Activated CD4-positive, alpha-beta T cell treated with anti-CD3 and anti-CD28 coated beads for 24 hours (primary cell): ENCODE results near the gene CIB4.

Experiments
- DNase-seq, 2 donors: peaks; one replicate each; pipeline ENCODE4 v3.0.0-alpha.2; 2020; ENCODE audit warnings: low read depth in 2 of 2

The CIB4 gene

DNA sequence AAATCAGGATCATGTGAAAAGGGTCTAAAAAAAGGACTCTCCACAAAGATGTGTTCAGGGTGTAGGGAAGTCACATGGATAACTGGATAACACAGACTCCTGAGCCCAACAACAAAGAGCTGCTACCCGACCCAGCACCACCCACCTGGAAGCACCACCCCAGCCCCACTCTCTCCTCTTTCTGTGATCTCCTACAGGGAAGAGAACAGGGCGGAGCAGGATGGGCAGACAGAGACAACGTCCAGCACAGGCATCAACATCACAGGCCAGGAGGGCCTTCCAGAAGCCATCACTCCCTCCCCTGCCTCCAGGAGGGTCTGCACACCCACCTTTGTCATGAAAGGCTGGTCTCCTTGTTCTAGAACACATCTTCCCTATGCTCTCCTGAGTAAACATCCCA, 1.3 kb upstream of the CIB4 start:
- no peak for DNase-seq

DNA sequence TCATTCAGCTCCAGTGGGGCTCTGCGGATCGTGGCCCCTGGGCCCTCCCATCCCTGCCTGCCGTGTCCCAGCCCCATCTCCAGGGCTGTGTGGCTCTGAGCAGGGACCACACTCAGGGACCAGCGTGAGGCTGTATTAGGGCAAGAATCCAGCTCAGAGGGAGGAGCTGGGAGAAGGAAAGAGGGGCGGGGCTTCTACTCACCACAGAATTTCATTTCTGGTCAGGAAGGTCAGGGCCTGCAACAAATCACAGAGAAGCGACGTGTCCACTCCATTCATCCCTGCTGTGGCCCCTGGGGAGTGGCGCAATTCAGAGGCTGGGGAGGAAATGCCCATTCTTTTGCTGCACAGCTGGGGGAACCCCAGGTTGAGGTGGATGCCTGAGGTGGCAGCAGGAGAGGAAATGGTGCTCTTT, 828 bp downstream of the CIB4 start:
- no peak for DNase-seq

DNA sequence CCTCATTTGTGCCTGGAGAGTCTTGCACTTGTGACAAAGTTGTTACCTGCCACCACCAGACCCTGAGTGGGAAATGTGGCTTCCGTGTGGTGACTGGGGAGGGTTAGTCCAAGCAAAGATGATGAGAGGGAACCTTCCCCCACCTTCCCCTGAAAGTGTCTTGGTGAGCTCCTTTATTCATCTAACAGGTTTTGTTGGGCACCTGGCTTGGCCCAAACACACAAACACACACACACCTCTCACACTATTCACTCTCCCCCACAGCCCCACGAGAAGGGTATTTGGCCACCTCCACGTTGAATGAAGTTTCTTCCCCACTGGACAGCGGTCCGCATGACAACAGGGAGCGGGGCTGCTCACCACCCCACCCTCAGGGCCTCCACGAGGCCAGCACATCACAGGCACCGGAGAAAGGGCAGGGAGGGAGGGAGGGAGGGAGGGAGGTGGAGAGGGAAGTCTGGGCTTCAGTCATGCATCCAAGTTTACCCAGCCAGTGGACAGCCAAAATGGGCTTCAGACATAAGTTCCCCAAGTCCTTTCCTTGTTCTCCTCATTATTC, 1.4 kb downstream of the CIB4 start:
- DNase-seq = no peak

DNA sequence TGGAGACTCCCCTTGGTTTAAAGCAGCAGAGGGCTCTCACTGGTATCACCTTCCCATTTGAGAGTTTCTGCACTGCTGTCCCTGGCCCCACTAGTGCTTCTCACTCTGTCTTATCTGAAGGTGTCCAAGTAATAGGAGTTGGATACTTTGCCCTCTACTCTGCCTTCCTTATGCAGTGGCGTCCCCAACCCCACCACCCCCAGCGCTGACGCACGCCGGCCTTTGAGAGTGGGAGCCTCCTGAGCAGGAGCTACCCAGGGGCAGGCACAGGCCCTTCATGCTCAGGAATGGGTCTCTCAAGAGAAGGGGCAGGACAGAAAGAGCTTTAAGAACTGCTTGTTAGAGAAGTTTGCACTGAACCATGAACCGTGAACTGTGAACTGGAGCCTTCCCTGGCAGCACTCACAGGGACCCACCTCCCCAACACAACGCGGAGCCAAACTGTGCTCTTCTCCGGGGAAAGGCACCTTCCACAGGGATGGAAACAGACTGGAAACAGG, 3.3 kb downstream of the CIB4 start:
- DNase-seq = no peak

DNA sequence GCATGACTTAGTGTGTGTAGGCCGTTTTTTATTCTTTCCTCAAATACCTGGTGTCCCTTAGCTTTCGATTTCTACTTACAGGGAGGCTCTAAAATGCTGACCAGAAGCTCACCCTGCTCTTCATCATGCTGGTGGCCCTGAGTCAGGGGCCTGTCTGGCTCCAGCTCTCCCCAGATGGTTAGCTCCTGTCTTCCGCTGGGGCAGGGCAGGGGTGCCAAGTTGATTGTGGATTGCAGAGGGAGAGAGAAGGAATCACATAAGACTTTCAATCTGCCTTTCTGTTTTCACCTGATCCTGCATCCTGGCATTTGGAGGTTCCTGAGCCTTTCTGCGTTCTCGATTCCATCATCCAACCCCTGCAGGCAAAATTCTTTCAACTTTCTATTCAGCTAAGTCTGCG, 4.2 kb downstream of the CIB4 start:
- DNase-seq = no peak

DNA sequence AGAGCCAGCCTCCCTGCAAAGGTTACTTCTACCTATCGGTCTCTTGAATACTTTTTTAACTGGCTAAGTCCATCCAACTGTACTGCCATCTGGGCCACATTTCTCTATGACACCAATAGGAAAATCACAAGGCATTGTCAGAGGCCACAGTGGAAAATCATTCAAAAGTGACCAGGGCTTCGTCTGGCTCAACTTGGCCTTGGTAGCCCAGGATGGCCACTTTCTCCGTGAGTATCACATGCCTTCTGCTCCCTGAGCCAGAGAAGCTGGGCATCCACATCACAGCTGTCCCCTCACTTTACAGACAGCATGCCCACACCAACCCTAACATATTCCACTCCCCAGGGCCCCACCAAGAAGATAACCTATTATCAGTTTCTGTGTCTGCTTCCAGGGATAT, 5.8 kb downstream of the CIB4 start:
- no peak for DNase-seq

DNA sequence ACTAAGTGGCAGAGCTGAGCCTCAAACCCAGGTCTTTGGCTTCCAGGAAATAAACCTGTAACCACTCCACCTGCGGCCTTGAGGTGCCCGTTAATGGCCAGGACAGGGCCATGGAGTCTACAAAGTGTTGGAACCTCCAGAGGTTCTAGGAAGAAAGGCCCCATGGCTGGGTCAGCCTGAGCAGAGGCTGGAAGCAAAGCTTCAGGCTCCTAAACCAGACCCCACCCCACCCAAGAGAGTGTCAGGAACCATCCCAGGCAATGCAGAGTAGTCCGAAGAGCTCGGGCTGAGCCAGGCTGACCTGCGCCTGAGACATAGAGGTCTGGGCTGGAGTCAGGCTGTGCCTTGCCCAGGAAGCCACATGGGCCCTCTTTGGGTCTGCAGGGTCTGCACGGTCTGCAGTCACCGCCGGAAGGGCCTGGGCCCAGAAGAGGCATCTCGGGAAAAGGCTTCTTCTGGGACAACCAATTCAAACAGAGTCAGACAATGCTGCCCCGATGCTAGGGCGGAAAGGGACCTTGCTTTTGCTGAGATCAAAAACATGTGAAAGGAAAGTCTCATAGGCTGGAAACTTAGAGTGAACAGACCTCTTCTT, 6.4 kb downstream of the CIB4 start:
- DNase-seq = no peak

DNA sequence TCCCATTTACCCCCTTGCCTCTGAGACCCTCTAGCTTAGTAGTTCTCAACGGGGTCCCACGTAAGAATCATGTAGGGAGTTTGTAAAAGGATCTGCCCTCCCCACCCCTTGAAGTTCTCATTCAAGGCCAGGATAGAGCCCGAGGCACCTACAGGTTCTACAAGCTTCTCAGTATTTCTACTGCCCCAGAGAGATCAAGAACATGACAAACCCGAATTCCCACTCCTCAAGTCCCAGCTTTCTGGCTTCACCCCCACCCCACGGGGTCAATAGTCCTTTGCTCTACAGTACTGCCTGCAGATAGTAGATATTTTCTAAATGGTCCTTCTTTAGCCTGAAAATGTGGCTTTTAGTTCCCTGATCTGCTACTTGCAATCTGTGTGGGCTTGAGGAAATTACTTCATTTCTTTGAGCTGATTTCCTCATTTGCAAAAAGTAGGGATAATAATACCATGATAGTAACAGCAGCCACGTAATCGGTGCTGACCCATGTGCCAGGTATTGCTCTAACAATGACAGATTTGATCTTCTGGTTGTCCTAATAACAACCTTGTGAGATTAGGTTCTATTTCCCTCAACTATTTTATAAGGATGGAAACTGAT, 7.1 kb downstream of the CIB4 start:
- no peak for DNase-seq

DNA sequence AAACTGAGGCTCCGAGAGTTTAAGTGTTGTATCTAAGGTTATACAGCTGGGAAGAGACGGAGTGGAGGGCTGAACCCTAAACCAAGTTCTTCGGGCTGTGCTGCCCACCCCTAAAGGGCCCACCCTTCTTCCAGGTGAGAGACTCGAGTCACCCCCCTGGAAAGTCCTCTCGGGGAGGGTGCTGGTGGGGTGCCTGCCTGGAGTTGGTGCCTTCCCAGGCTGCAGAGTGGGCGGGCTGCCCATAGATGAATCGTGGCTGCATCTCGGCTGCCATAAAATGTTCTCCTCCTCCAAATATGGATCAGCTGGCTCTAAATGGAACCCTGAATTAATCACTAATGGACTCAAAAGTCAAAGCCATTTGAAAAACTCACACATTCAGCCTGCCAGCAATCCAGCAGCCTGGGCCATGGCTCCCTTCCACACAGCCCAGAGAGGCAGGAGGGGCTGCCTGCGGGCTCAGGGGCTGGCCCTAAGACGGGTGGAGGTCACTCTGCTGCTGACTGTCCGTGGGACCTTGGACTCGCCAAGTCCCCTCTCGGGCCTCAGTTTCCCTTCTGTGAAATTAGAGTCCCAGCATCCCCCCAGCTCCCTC, 7.7 kb downstream of the CIB4 start:
- DNase-seq = no peak

DNA sequence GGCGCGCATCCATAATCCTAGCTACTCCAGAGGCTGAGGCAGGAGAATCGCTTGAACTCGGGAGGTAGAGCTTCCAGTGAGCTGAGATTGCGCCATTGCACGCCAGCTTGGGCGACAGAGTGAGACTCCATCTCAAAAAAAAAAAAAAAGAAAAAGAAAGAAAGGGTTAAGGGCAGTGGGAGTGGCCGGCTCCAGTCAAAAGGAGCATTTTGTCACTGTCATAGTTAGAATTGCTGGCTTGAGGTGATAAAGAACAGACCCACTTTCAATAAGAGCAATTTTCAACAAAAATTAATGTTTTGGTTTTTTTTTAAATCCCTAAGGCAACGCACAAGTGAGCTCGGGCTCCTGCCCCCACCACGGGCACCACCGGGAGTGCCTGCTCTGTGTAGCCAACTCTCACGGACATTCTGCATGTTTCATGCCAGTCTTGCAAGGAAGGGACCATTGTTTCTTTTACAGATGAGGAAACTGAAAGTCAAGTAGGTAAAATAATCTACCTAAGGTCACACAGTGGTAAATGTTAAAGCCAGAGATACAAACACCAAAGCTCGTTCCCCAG, 8.5 kb downstream of the CIB4 start:
- DNase-seq = no peak

DNA sequence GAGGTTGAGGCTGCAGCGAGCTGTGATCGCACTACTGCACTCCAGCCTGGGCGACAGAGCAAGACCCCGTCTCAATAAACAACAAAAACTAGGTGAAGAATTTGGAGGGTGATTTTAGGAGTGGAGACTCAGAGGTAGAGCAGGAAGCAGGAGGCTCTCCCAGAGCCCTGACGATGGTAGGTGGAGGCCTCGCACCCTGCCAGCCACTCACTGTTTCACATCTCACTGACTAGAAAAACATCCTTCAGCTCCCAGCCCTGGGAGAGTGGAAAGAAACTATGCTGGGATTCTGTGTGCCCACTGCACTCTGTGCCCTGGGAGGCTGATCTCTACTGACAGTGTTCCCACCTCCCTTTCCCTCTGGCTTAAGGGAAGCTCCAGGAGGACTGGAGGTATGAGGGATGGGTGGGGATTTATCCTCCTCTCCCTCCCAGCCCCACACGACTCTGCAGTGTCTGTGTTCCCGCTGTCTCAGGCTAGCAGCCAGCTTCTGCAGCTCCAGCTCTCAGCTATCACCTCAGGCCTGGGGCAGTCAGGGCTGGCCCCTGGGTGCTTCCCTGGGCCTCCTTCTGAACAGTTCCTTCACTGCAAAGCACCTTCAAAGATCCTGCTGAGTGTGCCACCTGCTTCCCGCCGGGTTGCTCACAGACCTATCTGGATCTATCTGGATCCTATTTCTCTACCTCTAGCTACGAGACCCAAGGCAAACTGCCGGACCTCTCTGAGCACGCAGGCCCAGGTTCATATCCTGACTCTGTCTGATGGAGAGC, 9.6 kb downstream of the CIB4 start:
- DNase-seq = no peak

DNA sequence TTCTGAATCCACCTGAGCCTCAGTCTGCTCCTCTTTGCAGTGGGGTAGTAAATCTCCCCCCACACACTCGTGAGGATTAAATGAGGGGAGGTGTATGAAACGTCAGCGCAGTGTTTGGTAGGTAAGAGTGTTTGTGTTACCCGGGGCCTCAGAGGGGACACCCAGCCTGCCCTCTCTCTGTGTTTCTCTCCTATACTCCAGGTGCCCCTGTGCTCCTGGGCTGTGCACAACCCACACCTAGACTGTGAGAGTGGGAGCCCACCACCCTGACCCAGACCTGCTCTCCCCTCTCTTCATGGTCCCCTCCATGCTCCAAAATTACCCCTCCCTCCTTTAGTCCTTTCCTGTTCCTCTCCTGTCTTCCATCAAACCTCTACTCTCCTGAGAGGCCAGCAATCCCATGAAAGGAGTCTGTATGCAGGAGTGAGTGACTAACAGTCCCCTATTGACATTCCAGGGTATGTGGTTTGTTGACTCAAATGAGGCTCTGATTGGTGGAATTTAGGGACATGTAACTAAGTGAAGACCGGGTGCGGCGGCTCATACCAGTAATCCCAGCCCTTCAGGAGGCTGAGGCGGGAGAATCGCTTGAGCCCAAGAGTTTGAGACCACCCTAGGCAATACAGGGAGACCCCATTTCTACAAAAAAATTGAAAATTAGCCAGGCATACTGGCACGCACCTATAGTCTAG, 10.4 kb downstream of the CIB4 start:
- DNase-seq = no peak

DNA sequence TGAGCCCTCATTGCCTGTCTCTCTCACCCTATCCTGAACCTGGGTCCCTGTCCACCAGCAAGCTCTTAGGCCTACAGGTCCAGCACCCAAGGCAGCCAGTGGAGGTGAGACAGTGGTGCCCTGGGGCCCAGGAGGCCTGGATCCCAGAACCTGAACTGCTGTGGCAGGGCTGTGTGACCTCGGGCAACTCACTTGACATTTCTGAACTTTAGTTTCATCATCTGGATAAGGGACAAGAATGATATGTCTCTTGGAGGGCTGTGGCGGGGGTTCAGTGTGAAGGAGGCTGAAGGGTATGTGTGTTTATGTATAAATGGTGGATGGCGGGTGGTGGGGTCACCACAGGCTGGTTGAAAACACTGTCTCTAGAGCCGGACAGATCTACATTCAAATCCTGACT, 10.9 kb downstream of the CIB4 start:
- DNase-seq = no peak

DNA sequence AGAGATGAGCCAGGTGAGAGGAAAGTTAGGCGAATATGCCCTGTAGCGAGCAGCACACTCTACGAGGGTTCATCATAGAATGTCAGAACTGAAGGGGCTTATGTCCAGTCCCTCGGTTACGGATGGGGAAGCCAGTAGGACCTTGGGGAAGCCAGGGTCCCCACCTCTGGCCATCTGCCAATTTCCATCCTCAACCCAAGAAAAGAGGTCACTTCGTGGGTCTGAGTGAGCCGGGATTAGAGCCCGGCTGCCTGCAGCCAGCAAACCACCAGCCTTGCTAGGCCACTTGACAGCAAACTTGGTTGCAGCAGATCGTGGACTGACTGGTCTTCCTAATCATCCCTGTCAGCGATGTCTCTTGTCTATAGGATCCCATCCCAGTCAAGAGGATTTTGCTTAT, 11.4 kb downstream of the CIB4 start:
- DNase-seq = no peak

DNA sequence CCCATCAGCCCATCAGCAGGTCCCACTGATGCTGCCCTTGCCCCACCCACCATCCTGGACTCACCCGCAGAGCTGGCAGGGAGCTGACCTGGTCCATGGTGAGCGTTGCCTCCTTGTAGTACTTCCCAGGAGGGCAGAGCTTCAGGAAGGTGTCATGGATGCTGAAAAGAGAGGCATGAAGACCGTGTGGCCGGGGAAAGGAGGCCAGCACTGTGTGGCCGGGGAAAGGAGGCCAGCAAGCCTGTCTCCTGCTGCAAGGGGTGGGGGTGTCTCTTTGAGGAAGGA, 11.9 kb downstream of the CIB4 start:
- no peak for DNase-seq

DNA sequence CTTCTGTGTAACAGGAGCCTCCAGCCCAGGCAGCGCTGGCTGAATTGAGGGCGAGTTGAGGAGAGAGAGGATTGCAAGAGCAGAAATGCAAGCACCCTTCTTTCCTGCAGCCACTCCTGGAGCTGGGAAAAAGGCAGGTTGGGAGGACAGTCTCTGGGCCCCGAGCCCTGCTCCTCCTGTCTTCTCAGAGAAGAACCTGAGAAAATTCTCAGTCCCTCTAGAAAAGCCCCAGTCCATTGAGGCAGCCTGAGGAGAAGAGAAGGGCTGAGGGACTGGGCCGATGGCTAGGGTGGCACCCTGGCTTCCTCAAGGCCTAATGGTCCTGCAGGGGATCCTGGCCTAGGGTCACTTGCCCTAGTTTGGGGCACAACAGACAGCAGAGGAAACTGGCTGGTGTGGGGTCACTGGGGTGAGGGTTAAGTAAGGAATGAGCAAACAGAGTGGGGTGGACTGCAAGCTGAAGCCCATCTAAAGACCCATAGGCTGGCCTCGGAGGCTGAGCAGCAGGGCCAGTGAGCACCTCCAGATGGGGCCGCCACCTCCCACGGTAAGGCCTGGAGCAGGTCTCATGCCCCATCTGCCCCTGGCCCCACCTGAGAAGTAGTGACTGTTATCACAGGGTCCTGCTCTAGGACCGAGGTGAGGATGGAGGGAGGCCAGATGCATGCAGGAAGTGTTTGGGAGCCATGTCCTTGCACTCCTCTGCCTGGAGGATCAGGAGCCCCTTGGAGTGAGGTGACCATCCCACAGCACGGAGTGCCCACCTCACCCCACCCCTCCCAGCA, 12.4 kb downstream of the CIB4 start:
- DNase-seq = no peak

DNA sequence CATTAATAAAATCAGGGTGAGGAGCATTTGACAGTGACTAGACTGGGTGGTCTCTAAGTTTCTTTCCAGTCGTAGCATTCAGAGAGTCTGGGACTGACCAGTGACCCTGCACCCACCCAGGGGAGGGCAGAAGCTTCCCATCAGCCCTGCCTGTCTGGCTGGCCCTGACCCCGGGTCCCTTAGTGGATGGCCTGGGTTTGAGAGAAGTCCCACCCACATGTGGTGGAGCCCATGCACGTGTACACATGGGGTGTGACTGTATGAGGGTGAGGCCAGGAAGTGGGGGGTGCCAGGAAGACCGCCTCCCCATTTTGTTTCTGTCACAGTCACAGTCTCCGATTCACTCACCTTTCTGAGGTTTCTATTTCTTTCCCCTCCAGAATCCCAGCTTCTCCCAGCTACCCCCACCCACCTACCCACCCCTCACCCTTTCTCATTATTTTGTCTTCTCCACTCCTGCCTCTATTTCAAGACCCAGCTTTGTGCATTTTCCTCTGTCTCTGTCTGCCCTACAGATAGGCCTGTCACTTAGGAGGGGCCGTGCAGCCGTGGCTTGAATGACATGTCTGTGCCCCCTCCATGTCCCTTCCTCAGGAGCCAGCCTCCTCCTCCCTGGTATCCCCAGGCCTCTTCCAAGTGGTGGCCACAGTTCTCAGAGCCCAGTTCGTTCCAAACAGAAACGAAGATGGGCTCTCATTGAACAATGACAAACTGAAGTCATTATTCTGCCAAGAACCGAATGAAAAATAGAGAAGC, 13.6 kb downstream of the CIB4 start:
- no peak for DNase-seq

DNA sequence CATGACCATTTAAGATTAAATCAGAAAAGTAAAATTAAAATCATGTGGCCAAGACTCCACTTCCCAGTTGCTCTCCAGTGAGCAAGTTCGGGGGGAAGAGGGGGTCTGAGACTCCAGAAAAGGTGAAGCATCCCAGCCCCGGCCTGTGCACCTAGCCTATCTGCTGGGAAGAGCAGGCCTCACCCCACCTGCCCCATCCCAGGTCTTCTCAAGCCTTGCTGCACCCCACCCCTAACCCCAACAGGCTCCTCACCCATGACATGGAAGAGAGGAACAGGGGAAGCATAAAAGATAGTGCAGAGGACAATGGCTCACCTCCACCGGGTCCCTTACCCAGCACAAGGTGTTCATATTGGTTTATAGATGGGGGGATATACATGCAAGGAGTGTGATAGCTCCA, 14.6 kb downstream of the CIB4 start:
- no peak for DNase-seq

DNA sequence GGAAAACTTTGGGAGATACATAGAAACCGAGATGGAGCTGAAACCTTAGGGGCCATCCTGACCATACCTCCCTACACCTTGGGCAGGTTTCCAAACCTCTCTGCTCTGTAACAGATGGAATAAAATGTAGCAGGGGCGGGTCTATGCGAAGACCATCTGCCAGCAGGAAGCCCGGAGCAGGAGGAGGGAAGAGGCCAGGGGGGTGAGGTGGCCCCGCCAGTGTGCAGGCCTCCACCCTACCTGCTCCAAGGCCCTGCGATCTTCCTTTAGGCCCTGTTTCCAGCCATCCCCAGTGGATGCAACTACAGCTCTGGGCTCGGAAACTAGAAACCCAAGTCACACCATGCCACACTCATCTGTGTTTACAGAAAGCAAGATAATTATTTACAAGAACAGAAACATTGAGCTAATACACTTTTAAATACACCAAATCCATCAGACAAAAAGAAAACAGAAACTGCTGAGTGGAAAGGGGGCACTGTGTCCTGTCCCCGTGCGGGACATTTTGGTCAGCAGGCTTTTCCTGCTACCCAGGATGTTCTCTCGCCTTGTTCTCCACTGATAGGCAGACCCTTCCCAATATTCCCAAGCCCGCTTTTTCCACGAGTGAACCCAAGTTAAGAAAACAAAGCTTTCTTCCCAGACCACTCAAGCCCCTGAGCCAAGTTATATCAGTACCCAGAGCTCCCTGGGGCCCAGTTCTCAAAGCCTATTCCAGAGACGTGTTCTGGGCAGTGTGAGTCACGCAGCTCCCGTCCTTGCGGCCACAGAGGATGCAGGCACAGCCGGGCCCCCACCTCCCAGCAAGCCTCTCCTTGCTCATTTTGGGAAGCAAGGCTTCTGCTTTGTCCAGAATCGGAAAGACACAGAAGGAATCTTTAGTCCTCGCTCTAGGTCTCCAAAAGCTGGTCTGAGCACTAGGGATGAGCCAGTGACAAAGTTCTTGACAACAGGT, 17.3 kb downstream of the CIB4 start:
- DNase-seq = no peak
